C4-2B (cell line): ENCODE data around the gene SREBF1.

Experiments
- H3K27ac ChIP-seq: fragments of 450-650 bp; 2 replicates; pipeline ENCODE4 v1.5.1; 2017
- ZFX ChIP-seq: fragments of 450-650 bp; IDR thresholded peaks from 2 replicates; pipeline ENCODE4 v1.6.1; 2017
- TF ChIP-seq, protein P1 (sequence below): fragments of 450-650 bp; conservative IDR thresholded peaks from 2 replicates; pipeline ENCODE4 v1.5.1; 2017; ENCODE audit warnings: mild to moderate bottlenecking

Gene SREBF1

DNA sequence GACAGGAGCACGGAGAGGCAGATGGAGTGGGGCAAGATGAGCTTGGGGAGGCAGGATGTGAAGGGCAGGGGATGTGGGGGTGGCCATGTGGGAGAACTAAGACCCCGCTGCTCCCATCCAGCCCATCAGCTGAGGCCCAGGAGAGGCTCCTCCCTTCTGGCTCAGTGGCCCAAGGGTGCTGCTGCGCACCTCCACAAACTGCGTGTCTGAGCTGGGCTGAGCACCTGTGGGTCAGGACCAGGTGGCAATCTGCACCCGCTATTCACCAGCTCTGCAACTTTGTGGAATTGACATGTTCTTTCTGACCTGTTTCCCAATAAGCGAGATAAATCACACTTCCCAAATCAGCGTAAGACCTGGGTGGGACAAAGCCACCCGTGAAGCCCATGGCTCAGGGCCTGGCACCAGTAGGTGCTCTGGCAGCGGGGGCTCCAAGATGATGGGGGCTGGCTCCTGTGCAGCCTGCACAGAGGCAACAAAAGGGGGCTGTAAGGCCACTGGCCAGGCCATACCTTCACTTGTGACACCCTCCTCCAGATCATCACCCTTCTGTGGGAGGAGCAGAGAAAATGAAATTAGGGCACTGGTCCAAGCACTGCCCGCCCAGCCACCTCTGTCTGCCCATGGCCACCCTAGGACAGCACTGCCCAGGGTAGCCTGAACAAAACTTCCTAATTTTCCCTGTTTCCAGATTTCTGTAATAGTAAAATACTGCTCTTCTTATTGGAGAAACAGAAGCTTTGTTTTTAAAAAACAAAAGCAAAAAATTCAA is 11.7 kb upstream of the SREBF1 start:
- H3K27ac ChIP-seq, result no peak overlapping the region

DNA sequence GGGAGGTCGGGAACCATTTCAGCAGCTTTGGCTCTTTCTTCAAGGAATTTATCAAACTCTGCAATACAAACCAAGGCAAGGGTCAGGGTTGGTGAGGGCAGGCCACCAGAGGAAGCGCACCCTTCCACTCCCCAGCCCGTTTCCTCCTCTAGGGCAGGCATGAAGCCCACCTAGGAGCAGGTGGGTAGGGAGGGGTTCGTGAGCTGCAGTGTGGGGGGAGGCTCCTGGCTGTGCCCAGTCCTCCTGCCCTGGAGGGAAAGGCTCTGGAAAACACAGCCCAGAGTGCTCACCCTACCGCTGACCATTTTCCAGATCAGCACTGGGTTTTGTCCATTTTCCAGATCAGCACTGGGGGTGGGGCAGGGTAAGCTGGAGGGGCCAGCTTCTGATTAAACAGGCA is 10.9 kb upstream of the SREBF1 start:
- no peak overlapping the region for H3K27ac ChIP-seq
- TF ChIP-seq, protein P1, sequence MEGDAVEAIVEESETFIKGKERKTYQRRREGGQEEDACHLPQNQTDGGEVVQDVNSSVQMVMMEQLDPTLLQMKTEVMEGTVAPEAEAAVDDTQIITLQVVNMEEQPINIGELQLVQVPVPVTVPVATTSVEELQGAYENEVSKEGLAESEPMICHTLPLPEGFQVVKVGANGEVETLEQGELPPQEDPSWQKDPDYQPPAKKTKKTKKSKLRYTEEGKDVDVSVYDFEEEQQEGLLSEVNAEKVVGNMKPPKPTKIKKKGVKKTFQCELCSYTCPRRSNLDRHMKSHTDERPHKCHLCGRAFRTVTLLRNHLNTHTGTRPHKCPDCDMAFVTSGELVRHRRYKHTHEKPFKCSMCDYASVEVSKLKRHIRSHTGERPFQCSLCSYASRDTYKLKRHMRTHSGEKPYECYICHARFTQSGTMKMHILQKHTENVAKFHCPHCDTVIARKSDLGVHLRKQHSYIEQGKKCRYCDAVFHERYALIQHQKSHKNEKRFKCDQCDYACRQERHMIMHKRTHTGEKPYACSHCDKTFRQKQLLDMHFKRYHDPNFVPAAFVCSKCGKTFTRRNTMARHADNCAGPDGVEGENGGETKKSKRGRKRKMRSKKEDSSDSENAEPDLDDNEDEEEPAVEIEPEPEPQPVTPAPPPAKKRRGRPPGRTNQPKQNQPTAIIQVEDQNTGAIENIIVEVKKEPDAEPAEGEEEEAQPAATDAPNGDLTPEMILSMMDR, result no peak
- no peak for TF ChIP-seq ZFX

More for the DNA sequence above, 11.7 kb upstream of the SREBF1 start:
- TF ChIP-seq, protein P1, result no peak

DNA sequence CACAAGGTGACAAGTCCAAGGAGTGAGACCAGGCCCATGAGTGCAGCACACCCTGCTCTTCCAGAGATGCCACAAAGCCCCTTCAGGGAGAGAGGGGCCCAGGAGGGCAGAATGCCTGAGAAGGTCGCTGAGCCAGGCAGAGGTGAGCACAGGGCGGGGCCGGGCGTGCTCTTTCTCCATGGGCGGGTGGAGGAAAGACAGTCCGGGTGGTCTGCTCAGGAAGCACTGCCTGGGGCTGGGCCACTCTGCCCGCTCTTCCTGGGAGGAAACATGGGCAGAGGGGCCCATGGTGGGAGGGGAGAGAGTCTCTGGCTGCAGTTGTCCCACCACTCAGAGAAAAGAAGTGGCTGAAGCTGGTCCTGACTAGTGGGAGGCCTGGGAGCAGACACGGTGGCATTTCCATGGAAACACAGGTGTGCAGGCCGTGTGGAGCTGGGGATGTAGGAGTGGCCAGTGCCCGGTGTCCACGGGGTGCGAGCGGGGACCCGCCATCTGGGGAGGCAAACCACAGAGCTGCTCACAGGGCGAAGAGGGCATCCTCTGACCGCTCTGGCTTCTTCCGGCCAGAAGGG is 10.4 kb upstream of the SREBF1 start:
- no peak for TF ChIP-seq ZFX
- TF ChIP-seq, protein P1, result no peak
- H3K27ac ChIP-seq, result no peak overlapping the region

DNA sequence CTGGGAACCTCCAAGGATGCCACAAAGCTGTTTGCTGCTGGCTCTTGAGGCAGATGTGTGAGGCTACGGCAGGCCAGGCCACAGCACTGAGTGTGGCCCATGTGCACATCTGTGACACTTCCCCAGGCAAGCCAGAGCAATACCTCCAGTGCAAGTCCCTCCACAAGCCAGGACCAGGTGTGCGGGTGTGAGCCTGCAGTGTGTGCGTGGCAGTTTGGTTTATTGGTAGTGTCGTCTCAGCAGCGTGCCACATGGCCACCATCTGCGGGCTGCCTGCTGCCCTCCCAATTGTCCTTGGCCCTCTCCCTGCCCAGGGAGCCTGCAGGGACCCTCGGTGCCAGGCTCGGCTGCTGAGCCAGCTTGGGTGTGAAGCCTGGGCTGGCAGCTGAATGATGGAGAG is 9.9 kb upstream of the SREBF1 start:
- no peak overlapping the region for H3K27ac ChIP-seq
- TF ChIP-seq, protein P1, result no peak
- no peak for TF ChIP-seq ZFX

DNA sequence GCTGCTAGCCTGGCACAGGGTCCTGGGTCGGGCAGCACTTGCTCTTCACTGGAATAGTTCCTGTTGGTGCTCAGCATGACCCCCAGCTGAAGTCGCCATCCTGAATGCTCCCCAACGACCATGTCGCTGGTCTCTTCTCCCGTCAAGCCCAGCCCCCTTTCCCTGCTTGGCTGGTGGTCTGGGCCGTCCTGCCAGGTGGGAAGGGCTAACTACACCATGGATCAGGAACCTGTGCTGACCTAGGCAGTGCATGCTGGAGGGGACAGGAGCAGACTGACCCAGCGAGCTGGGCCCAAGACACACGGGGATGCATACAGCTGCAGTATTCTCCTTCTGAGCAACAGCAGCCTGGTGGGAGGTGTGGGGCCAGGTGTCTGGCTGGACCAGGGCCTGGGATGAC is 9.2 kb upstream of the SREBF1 start:
- no peak overlapping the region for H3K27ac ChIP-seq
- TF ChIP-seq, protein P1, result no peak
- TF ChIP-seq ZFX, result no peak

DNA sequence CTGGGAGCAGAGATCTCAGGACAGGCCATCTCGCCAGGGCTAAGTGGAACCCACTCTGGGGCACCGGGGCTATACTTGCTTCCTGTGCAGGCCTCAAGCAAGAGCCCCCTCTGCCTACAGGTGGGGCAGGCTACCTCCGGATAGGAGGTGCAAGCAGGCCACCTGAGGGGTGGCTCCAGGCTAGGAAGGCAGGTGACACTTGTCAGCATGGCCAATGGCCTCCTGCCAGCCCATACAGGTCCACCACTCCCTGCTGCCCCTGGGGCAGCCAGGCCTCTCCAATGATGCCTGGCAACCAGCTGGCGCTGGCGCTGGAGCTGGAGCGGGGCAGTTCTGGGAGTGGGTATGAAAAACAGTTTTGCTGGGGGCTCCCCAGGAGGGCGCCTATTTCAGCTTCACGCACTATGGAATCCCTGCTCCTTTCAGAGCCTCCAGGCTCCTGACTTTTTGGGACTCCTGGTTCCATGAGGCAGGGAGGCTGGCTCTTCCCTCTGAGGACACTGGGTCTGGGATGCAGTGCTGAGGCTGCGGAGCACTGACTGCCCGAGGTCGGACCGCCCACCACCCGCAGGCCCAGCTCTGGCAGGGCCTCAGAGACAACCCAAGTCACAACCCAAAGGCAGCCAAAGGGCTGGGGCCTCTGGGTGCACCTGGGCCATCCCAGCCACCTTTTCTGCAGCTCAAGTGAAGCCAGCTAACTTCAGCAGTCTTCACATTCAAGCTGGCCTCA is 8.4 kb upstream of the SREBF1 start:
- TF ChIP-seq ZFX, result no peak
- TF ChIP-seq, protein P1, result no peak
- H3K27ac ChIP-seq, result no peak overlapping the region

DNA sequence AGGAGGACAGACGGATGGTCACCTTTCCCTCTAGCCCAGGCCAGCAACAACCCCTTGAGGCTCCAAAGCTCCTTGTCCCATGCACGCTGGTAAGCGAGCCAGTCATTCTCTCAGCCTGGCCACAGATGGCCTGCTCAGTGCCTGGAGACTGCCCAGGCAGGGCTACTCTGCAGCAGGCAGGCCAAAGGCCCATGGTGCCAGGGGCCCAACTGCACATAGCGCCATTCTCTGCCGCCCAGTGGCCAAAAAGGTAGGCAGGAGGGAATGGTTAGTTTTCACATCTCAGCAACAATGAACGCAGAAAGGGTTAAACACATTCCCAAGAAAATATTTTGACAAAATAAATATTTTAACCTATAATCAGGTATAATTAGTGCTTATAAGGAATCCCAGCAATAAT is 7.7 kb upstream of the SREBF1 start:
- H3K27ac ChIP-seq, result no peak overlapping the region
- TF ChIP-seq, protein P1, result no peak
- no peak for TF ChIP-seq ZFX
